Testis (tissue), 3 donors: ENCODE data around the gene MRGPRX4. TPM values are rescaled to one million over a fixed set of nuclear protein-coding genes. Genes with fewer than 3 reads are reported as not detected.

Source experiments
- DNase-seq: peaks from one replicate; pipeline ENCODE4 v3.0.0-alpha.2; 2019
- H3K27ac ChIP-seq, 2 donors: fragments of 200-600 bp; sonication (generic); one replicate each; pipeline ENCODE4 v1.5.1; 2019
- H3K27me3 ChIP-seq: fragments of 200-600 bp; sonication (generic); one replicate; pipeline ENCODE4 v1.5.1; 2019
- H3K36me3 ChIP-seq: fragments of 200-600 bp; sonication (generic); one replicate; pipeline ENCODE4 v1.5.1; 2017; ENCODE audit warnings: low read depth; ENCODE audit errors: missing control alignments
- H3K4me1 ChIP-seq: fragments of 200-600 bp; sonication (generic); one replicate; pipeline ENCODE4 v1.5.1; 2019
- H3K4me3 ChIP-seq, 2 donors: fragments of 200-600 bp; sonication (generic); one replicate each; pipeline ENCODE4 v1.5.1; 2017 to 2019
- H3K9me3 ChIP-seq: fragments of 200-600 bp; sonication (generic); one replicate; pipeline ENCODE4 v1.5.1; 2017
- CTCF ChIP-seq, 3 experiments: fragments of 450-650 bp in 2 of 3; fragments of 200-600 bp in 1 of 3; sonication (generic) in 1 of 3; IDR thresholded peaks; one replicate each; pipeline ENCODE4 v1.5.1; 2016 to 2019; ENCODE audit warnings: antibody characterized with exemption in 3 of 3, mild to moderate bottlenecking in 2 of 3, moderate library complexity in 1 of 3
- POLR2A ChIP-seq: fragments of 450-650 bp; IDR thresholded peaks from one replicate; pipeline ENCODE4 v1.6.1; 2017; ENCODE audit warnings: antibody characterized with exemption, mild to moderate bottlenecking, moderate library complexity
- WGBS, 2 donors: methylation state at CpG; one replicate each; pipeline ENCODE4 v1.1.5; 2018; 5-methylcytosine and 5-hydroxymethylcytosine counted together
- intact Hi-C: fragments of 100-400 bp; cut with DNase I; formaldehyde crosslinking; loops from one replicate; pipeline ENCODE4 v1.15.1; 2023; ENCODE audit warnings: low total_unique reads
- polyA plus RNA-seq: library from polyadenylated mRNA; stranded (reverse); fragments of 350-450 nt; fragmentation: Illumina TruSeq; extraction: RNeasy Lipid Tissue Mini Kit (QIAGEN cat#74804); gene quantifications from one replicate; pipeline ENCODE4 v1.2.3, GENCODE V29; 2014; ENCODE audit warnings: low read depth, low replicate concordance; ENCODE audit not compliant: insufficient read depth
- total RNA-seq, 2 donors: library from RNA; depleted of rRNA; stranded (reverse); fragments of >200 nt; gene quantifications; one replicate each; pipeline ENCODE4 v1.2.3, GENCODE V29; 2016

Gene MRGPRX4
- total and polyA plus RNA-seq, 3 donors from 2014 or later = not detected

GRCh38 chr11:18204771-18205170, 32.1 kb downstream of the MRGPRX4 start:
- TF ChIP-seq POLR2A (no peak), CTCF (IDR thresholded peaks at IDR 0.05) (no peak)
- no peaks in the 10 kb centered on the region for H3K9me3 ChIP-seq
- H3K4me1 ChIP-seq = no peaks in the 10 kb centered on the region
- DNase-seq = no peak
- H3K36me3 ChIP-seq = no peaks in the 10 kb centered on the region
- intact Hi-C loops = no loop called here
- H3K27ac ChIP-seq = no peak overlapping the region
- no peaks in the 10 kb centered on the region for H3K27me3 ChIP-seq
- H3K4me3 ChIP-seq = no peak overlapping the region

- WGBS, 2 donors = 23 to 29% methylated on average over 23 to 33 of the region's 33 CpGs
- intact Hi-C loops = no loop called here
- Histone ChIP-seq H3K27me3 (no peaks in the 10 kb centered on the region), H3K27ac (no peak overlapping the region), H3K4me3 (peak overlapping the region; percentile 9 to 52), H3K4me1 (no peaks in the 10 kb centered on the region), H3K9me3 (no peaks in the 10 kb centered on the region), H3K36me3 (no peaks in the 10 kb centered on the region)
- DNase-seq = no peak
- TF ChIP-seq POLR2A (no peak), CTCF (IDR thresholded peaks at IDR 0.05) (no peak)
Measured at GRCh38 chr11:18209058-18209457, 36.4 kb downstream of the MRGPRX4 start.

- Histone ChIP-seq H3K4me1 (no peaks in the 10 kb centered on the region), H3K9me3 (no peaks in the 10 kb centered on the region), H3K27me3 (no peaks in the 10 kb centered on the region), H3K36me3 (no peaks in the 10 kb centered on the region), H3K4me3 (no peak overlapping the region), H3K27ac (no peak overlapping the region)
- intact Hi-C loops = no loop called here
- no peak for TF ChIP-seq CTCF (IDR thresholded peaks at IDR 0.05)
- TF ChIP-seq POLR2A = no peak
- WGBS, 2 donors = 93 to 100% methylated on average over 3 of the region's 5 CpGs
- no peak for DNase-seq
Measured at GRCh38 chr11:18221274-18221876, 48.7 kb downstream of the MRGPRX4 start.

DNA sequence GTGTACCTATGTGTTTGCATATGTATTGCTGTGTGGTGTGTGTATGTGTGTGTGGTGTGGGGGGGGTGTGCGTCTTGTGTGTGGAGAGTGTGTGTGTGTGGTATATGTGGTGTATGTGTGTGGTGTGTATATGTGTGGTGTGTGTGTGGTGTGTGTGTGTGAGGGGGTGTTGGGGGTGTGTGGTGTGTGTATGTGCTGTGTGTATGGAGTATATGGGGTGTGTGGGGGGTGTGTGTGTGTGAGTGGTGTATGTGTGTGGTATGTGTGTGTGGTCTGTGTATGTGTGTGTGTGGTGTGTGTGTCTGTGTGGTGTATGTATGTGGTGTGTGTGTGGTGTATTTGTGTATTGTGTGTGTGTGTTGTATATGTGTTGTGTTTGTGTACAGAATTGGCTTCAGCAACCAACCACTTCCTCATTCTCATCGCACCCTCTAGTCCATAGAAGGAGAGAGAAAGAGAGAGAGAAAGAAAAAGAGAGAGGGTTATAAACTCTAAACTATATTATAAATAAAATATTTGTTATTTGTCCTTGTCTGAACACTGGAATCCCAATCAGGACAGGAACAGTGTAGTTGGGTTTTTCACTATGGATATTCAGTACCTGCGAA, 50.3 kb downstream of the MRGPRX4 start:
- intact Hi-C loops = no loop called here
- Histone ChIP-seq H3K27ac (no peak overlapping the region), H3K4me3 (no peak overlapping the region), H3K4me1 (no peaks in the 10 kb centered on the region), H3K36me3 (no peaks in the 10 kb centered on the region), H3K9me3 (no peaks in the 10 kb centered on the region), H3K27me3 (no peaks in the 10 kb centered on the region)
- DNase-seq = no peak
- 89 to 90% methylated on average over 3 of the region's 3 CpGs for WGBS, 2 donors
- TF ChIP-seq POLR2A = no peak
- no peak for TF ChIP-seq CTCF (IDR thresholded peaks at IDR 0.05)

Other genes with a start within 250 kb of the MRGPRX4 start
- gene SERGEF, start 159.8 kb upstream of the MRGPRX4 start, total RNA-seq = 10 to 100 TPM; 12.5 to 23.1 TPM
- gene SERGEF, start 159.8 kb upstream of the MRGPRX4 start, polyA plus RNA-seq = 37.5 TPM
- 1 to 10 TPM; 1.7 to 1.9 TPM for gene TPH1, start 126.6 kb upstream of the MRGPRX4 start, total RNA-seq
- gene TPH1, start 126.6 kb upstream of the MRGPRX4 start, polyA plus RNA-seq = 1.0 TPM
- 10 to 100 TPM; 21.8 to 29.8 TPM for gene SAAL1, start 66.8 kb upstream of the MRGPRX4 start, total RNA-seq
- 29.0 TPM for gene SAAL1, start 66.8 kb upstream of the MRGPRX4 start, polyA plus RNA-seq
- not detected for gene MRGPRX3, start 40.3 kb upstream of the MRGPRX4 start, total RNA-seq
- not detected for gene MRGPRX3, start 40.3 kb upstream of the MRGPRX4 start, polyA plus RNA-seq
- not detected for gene SAA4, start 64.0 kb downstream of the MRGPRX4 start, total RNA-seq
- 0.84 TPM for gene SAA4, start 64.0 kb downstream of the MRGPRX4 start, polyA plus RNA-seq
- gene SAA2, start 75.8 kb downstream of the MRGPRX4 start, total RNA-seq = 1 to 10 TPM; 1.7 to 2.4 TPM
- gene SAA2, start 75.8 kb downstream of the MRGPRX4 start, polyA plus RNA-seq = 2.1 TPM
- not detected for gene SAA1, start 93.4 kb downstream of the MRGPRX4 start, total RNA-seq
- gene SAA1, start 93.4 kb downstream of the MRGPRX4 start, polyA plus RNA-seq = 6.2 TPM
- 100 to 1,000 TPM in 1 of 2 donors, 10 to 100 TPM in 1; 97.7 to 111 TPM for gene HPS5, start 149.3 kb downstream of the MRGPRX4 start, total RNA-seq
- 44.0 TPM for gene HPS5, start 149.3 kb downstream of the MRGPRX4 start, polyA plus RNA-seq
- 100 to 1,000 TPM; 103 to 111 TPM for gene GTF2H1, start 149.7 kb downstream of the MRGPRX4 start, total RNA-seq
- gene GTF2H1, start 149.7 kb downstream of the MRGPRX4 start, polyA plus RNA-seq = 79.2 TPM
- 100 to 1,000 TPM; 155 to 174 TPM for gene LDHA, start 221.7 kb downstream of the MRGPRX4 start, total RNA-seq
- gene LDHA, start 221.7 kb downstream of the MRGPRX4 start, polyA plus RNA-seq = 353 TPM
- 100 to 1,000 TPM; 115 to 135 TPM for gene LDHC, start 239.5 kb downstream of the MRGPRX4 start, total RNA-seq
- gene LDHC, start 239.5 kb downstream of the MRGPRX4 start, polyA plus RNA-seq = 815 TPM